Skeletal muscle cell (primary cell): ENCODE measurements around the gene ANKRD26.

Experiments used
- DNase-seq: peaks from one replicate; pipeline ENCODE4 v3.0.0-alpha.2; 2010; ENCODE audit warnings: low read depth
- H3K4me3 ChIP-seq: 2 replicates; pipeline ENCODE4 v1.5.1; 2011; ENCODE audit warnings: low read depth, mild to moderate bottlenecking, control low read depth, low read length, moderate library complexity

ANKRD26 gene

DNA sequence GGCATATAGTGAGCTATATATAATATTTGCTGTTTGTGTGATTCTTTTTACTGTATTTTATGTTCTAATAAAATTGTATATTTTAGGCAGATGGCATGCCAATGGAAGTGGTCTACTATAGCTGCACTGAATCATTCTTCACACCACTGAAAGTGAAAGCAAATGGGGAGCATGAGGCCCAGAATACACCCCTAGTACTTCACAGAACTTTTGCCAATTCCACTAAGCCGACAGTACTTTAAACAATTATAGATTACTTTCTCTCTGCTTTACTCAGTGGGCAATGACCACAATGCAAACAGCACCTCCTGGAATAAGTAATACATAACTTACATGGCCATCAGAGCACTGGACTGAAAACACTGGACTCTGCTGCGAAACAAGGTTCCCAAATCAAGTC lies 70.2 kb downstream of the ANKRD26 start:
- H3K4me3 ChIP-seq, result no peak overlapping the region
- DNase-seq, result no peak

DNA sequence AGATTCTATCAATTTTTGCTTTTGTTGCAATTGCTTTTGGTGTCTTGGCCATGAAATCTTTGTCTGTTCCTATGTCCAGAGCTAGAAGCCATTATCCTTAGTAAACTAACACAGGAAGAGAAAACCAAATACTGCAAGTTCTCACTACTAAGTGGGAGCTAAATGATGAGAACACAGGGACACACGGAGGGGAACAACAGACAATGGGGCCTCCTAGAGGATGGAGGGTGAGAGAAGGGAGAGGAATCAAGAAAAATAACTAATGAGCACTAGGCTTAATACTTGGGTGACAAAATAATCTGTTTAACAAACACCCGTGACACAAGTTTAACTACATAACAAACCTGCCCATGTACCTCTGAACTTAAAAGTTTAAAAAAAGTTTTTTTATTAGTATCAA lies 78.2 kb downstream of the ANKRD26 start:
- no peak overlapping the region for H3K4me3 ChIP-seq
- DNase-seq, result no peak

DNA sequence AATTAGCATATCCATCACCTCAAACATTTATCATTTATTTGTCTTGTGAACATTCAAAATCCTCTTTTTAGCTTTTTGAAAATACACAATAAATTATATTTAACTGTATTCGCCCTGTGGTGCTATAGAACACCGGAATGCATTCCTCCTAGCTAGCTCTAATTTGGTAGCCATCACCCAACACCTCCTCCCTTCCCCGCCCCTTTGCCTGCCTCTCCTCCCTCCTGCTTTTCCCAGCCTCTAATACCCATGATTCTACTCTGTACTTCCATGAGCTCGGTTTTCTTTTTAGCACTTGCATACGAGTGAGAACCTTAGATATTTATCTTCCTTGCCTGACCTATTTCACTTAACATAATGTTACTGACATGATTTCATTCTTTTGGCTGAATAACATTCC lies 80.1 kb downstream of the ANKRD26 start:
- no peak for DNase-seq
- no peak overlapping the region for H3K4me3 ChIP-seq

- DNase-seq, result no peak
Observed at GRCh38 chr10:27019827-27020226, 80.5 kb downstream of the ANKRD26 start.

GRCh38 chr10:26997610-26998009 lies 102.7 kb downstream of the ANKRD26 start:
- no peak for DNase-seq

More at GRCh38 chr10:27019827-27020226, 80.5 kb downstream of the ANKRD26 start:
- no peak overlapping the region for H3K4me3 ChIP-seq

DNA sequence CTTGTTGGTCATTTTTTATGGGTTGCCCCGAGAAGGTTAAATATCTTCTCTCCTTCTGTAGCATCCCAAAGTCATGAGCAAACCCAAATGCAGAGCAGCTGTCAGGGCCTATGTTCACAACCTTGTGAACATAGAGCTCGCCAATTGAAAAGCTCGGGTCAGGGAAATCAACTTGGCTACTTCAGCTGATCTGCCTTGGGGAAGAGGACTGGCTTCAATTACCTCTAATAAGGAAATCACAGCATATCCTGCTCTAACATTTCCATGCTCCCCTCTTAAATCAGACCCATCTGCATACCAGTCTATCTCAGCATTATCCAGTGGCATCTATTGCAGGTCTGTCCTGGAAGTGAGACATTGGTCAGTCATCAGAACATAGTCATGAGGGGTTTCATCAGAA lies 105.6 kb downstream of the ANKRD26 start:
- no peak overlapping the region for H3K4me3 ChIP-seq
- no peak for DNase-seq

More at GRCh38 chr10:26997610-26998009, 102.7 kb downstream of the ANKRD26 start:
- H3K4me3 ChIP-seq, result no peak overlapping the region

DNA sequence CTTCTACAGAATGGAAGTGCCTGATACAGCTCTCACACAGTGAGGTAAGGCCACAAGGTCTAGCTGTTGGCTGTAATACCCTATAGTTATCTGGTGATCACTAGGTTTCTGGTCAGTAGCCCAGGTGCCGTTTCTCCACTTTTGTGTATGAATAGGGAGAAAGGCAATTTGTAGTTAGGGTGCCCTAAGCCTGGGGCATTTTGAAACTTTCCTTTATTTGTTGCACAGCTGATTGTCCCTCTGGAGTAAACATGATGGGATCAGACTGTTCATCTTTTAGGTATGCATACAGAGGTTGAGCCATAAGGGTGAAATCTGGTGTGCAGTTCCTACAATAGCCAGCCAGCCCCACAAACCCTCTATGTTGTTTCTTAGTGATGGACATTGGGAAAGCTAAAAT lies 112.4 kb downstream of the ANKRD26 start:
- H3K4me3 ChIP-seq, result no peak overlapping the region
- DNase-seq, result no peak

- H3K4me3 ChIP-seq, result no peak overlapping the region
- DNase-seq, result no peak
Observed at GRCh38 chr10:26983156-26983555, 117.1 kb downstream of the ANKRD26 start.

- DNase-seq, result no peak
- H3K4me3 ChIP-seq, result no peak overlapping the region
Observed at GRCh38 chr10:26982058-26982457, 118.2 kb downstream of the ANKRD26 start.

- H3K4me3 ChIP-seq, result no peak overlapping the region
- no peak for DNase-seq
Observed at GRCh38 chr10:26981232-26981824, 119.0 kb downstream of the ANKRD26 start.

DNA sequence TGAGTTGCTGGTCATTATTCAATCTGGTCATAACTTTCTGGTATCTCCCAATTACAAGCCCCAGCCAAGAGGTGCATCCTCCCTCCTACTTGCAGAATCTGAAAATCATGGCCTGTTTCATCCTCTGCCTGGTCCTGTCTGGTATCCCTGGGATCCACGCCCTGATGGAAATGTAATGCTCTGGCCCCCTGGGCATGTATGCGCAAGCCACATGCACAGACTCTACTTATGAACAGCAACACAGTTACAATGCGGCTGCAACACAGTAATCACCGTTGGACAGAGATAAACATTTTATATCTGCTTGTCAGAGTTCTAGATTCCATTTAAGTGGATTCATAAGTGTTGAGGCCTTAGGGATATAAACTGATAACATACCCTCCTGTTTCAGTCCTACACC lies 121.8 kb downstream of the ANKRD26 start:
- H3K4me3 ChIP-seq, result no peak overlapping the region
- DNase-seq, result no peak

DNA sequence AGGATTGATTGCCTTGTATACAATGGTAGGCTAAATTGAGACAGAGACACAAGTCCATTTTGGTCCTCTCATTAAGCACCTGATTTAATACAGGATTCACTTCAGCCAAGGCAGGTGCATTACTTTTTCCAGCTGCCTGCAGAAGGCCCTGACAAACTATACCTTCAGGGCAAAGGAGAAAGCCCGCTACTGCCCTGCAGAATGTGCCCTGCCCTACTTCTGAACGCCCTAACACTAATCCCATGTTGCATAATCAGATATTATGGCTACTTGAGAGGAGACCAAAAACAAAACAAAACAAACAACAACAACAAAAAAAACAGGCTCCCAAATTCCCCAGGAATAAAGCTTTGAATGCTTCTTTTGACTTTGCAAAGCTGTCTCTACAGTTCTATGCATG lies 122.7 kb downstream of the ANKRD26 start:
- no peak for DNase-seq
- no peak overlapping the region for H3K4me3 ChIP-seq

DNA sequence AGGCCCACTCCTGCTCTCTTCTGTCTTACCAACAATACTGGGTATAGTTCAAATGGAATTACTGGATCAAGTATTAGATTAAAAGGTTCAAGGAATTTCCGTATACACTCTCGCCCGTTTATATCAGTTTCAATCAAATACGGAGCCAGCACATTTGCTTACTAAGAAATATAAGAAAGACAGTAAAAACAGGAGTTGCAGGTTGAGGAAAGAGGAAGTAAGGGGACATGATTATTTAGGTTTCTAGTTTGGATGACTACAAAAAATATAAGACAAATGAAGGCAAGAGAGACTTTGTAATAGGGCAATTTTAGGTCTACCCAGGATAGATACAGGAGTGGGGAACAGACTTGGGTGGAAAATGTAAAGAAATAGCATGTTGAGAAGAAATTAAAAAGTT lies 129.6 kb downstream of the ANKRD26 start:
- no peak overlapping the region for H3K4me3 ChIP-seq
- no peak for DNase-seq

- H3K4me3 ChIP-seq, result no peak overlapping the region
- peak; percentile 3 for DNase-seq
Observed at GRCh38 chr10:26969145-26969926, 131.0 kb downstream of the ANKRD26 start.

GRCh38 chr10:26962835-26963234 lies 137.5 kb downstream of the ANKRD26 start:
- no peak overlapping the region for H3K4me3 ChIP-seq
- DNase-seq, result no peak

- DNase-seq, result no peak
- no peak overlapping the region for H3K4me3 ChIP-seq
Observed at GRCh38 chr10:26960308-26960707, 140.0 kb downstream of the ANKRD26 start.

- DNase-seq, result no peak
- H3K4me3 ChIP-seq, result no peak overlapping the region
Observed at GRCh38 chr10:26959841-26960240, 140.5 kb downstream of the ANKRD26 start.
